HCEC 1CT (cell line): Measurements from ENCODE around the gene CAMTA1.

Experiments used
- DNase-seq: peaks from one replicate; pipeline ENCODE4 v3.0.0-alpha.2; 2017

CAMTA1 gene

DNA sequence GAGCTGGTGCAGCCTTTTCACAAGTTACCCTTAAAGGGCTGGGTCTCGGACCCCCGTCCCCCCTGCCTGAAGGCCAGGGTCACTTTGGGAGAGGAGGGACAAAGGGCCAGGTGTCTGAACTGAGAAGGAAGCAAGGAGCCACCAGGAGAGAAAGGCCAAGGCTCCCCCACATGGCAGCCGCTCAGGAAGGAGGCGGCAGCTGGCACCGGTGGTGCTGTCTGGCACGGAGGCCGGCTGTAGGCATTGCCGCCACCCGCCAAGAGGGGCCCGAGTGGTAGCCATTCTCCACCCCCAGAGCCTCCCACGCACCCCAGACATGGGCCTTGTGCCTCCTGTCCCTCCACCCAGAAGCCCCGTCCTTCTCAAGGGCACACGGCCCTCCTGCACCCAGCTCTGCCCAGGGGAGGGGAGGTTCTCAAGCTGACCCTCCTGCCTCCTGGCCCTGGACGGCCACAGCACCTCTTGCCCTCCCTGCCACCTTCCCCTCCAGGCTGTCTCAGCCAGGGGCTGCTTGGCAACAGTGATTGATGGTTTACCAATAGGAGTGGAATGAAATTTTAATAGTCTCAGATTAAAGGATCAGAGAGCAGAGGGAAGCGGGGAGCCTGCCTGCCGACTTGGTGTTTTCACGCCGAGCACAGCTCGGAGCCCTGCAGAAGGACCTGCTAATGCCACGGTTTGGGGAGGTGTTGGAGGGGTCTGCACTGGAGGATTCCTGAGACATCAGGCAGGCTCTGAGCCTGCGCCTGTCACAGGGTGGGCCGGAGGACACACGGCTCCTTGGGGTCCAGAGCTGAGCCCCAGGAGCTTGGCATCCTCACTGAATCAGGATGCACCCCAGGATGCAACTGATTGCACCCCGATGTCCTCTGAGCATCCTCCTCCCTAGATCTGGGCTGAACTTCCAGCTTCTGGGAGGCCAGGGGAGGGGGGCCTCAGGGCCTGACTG lies 773.9 kb downstream of the CAMTA1 start:
- no peak for DNase-seq

DNA sequence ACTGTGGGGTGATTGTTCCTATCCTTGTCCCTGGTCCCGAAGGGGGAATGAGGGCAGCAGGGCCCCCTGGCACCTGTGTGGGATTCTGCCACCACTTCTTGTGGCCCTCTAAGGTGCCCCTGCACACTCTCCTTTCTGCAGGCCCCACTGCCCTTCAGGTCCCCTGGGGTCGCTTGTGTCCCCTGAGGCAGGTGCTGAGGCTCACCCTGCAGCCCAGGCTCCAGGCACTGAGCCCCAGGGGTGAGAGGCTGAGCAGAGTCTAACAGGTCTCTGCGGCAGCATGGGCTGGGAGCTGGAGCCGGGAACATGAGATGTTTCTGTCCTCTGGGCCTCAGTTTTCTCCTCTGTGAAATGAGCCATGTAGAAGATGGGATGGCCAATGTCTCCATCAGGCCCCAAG lies 774.9 kb downstream of the CAMTA1 start:
- no peak for DNase-seq

DNA sequence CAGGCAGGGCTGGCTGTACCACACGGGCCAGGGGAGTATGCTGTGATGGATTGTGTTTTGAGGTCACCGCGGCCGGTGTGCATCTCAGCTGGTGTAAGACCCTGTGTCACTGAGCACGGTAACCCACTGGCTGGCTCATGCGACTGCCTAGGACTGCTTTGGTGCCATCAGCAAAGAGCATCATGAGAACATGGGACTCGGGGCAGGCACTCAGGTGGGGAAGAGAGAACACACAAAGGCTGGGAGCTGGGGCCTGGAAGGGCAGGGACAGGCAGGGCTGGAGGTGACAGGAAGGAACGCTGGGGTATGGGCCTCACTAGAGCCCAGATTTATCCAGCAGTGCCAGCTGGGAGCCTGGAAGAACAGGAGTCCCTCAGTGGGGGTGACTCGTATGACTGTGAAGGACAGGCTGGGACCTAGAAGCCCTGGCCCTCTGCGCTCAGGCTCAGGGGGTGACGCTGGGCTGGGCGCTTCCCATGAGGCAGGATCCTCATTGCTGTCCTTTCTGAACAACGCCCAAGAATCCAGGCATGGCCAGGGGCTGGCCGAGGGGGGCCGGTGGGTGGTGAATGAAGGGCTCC lies 775.4 kb downstream of the CAMTA1 start:
- no peak for DNase-seq

DNA sequence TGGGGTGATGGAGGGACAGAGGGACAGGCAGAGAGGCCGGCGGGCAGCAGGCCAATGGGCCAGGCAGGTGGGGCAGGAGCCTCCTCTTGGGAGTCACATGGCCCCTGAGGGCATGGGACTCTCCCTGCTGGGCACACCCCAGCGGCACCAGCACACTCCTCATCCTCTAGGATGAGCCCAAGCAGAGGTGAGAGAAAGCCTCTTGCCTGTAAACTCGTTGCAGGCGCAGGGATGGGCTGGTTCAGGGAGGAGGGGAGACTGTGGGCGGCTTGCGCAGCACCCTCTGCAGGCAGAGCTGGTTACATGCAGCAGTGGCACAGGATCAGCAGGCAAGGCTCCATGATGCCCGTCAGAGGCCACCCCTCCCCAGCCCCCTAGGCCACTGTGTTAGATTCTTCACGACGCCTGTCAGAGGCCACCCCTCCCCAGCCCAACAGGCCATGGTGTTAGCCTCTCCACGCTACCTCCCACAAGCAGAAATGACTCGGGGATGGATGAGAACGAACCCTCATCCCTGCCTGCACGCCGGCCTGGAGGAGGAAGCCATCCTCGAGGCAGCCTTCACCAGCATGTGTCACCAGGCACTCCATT lies 776.2 kb downstream of the CAMTA1 start:
- no peak for DNase-seq

DNA sequence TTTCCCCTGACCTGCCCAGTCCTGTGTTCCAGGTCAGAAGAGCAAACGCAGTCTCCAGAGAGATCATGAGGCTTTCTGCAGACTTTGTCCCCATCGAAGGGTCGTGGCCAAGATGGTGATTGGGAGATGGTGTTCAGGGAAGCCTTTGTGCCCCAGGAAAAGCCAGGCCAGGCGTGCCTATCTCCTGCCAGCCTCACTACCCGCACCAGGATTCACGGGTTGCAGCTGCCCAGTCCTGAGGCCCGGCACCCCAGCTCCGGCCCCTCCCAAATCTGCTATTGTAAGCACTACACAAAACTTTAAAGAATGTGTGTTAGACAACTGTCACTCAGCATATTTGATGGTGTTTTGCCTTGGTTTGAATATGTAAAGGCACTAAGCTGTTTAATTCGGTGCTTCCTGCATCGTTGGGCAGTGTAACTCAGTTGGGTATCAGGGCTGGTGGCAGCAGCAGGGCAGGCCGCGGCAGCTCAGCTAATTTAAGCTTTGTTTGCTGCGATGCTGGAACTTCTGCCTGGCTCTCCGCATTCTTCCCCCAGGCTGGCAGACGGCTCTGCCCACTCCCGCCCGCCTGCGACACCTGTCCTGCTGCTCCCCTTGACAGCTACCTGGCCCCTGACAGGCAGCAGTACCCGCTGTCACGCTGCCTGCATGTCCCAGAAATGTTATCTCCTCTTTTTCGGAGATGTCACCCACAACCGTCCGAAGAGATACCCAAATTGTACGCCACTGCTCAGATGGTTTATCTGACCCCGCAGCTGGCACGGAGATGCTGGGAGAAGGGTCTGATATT lies 776.9 kb downstream of the CAMTA1 start:
- DNase-seq, result no peak

DNA sequence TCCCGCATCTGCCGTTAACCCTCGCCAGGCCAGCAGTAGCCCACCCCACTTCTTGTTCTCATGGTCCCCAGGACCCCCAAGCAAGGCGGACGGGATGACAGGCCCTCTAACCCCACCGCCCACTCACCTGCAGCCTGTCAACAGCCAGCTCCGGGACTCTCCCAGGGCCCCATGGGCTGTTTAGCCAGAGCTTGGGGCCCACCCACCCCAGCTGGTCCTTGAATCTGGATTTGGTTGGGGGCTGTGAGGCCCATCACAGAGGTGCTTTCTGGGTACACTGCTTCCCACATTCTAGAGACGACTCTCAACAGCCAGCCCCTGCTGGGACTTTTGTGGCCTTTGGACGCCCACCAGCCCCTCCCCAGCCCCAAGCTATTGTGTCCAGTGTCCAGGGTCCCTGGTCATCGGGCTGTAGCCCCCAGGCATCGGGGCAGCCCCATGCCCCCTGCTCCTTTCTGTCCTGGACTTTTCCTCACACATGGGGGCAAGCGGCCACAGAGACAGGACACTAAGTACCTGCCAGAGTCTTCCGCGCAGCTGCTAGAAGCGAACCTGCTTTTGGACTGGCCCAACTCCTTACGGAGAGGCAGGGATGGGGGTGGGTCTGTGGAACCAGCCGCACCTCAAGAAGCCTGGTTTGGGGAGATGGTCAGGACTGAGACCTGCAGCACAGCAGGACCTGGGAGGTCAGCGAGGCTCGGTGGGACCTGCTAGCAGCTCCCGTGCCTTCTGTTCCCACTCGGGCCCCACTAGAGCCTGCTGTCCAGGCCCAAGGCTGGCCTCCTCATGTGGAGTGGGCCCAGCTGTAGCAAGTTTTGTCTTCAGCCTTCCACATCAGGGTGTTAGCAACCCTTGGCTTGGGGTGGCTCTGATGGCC lies 777.7 kb downstream of the CAMTA1 start:
- DNase-seq, result no peak

DNA sequence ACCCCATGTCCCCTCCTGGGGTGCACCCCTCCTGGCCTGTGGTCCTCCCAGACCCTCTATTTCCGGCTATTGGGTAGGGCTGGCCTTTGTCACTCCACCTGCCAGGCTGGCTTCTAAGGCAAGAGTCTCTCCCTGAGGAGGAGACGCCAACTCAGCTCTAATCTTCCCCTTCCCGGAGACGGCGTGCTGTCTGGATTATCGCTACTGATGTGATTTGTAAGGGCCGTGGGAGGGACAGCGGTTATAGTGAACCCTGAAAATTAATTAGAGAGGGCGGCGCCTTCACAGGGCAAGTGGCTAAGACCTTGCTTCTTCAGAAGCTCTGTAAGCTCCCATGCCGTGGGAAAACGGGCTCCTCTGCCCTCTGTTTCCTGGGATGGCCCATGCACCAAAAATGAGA lies 778.9 kb downstream of the CAMTA1 start:
- DNase-seq, result no peak

- no peak for DNase-seq
These were observed 780.0 kb downstream of the CAMTA1 start for GRCh38 chr1:7565099-7565750.

GRCh38 chr1:7566417-7567375 lies 781.4 kb downstream of the CAMTA1 start:
- DNase-seq, result no peak

GRCh38 chr1:7567376-7567775 lies 782.1 kb downstream of the CAMTA1 start:
- no peak for DNase-seq

DNA sequence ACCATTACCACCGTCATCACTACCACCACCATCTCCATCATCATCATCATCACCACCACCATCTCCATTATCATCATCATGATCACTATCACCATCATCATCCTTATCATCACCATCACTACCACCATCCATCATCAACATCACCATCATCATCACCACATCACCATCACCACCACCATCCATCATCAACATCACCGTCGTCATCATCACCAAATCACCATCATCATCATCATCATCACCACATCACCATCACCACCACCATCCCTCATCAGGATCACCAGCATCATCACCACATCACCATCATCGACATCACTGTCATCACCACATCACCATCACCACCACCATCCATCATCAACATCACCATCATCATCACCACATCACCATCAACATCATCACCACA lies 782.8 kb downstream of the CAMTA1 start:
- DNase-seq, result no peak

- DNase-seq, result no peak
These were observed 783.8 kb downstream of the CAMTA1 start for GRCh38 chr1:7568901-7569524.

DNA sequence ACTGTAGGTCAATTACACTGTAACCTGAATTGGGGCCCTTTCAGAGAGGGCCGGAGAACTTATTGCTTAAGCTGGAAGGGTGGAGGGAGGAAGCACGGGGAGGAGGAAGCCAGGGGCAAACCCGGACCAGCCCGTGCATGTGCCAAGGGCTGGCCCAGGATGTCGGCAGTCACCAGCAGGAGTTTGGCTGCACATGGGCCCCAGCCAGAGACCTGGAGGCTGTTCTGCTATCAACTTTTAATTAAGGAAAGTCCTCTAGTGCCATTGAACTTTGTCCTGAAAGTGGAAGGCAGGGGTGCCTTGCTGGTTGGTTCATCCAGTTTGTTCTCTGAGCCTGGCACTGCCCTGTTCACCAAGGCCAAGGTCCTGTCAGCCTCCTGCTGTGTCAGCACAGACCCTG lies 785.1 kb downstream of the CAMTA1 start:
- DNase-seq, result no peak

GRCh38 chr1:7572654-7573152 lies 787.4 kb downstream of the CAMTA1 start:
- DNase-seq, result no peak

DNA sequence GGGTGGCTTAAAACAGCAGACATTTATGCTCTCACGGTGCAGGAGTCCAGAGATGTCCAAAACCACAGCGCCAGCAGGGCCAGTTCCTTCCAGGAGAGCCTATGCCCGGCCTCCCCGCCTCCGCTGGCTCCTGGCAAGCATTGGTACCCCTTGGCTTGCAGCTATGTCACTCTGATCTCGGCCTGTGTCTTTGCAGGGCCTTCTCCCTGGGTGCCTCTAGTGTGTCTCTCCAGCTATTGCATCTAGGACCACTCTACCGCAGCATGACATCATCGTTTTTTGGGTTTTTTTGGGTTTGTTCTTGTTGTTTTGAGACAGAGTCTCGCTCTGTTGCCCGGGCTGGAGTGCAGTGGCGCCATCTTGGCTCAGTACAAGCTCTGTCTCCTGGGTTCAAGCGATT lies 788.2 kb downstream of the CAMTA1 start:
- no peak for DNase-seq

- no peak for DNase-seq
These were observed 789.1 kb downstream of the CAMTA1 start for GRCh38 chr1:7574121-7575040.

DNA sequence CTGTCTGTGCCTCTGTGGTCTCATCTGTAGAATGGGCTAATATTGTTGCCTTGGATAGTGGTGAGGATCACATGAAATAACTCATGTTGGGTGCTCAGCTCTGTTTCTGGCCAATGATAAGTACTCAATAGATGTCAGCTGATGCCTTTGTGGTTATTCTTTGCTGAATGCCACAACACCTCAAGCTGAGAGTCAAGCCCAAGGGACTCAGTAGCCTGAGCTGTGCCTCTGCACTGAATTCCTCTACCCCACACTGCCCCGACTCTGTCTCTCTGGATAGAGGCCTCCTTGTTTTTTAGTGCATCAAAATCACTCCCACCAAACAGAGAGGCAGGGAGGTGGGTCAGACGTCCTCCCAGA lies 789.8 kb downstream of the CAMTA1 start:
- DNase-seq, result no peak

GRCh38 chr1:7576946-7577657 lies 791.8 kb downstream of the CAMTA1 start:
- DNase-seq, result no peak
